ENCODE measurements around the gene PADI1.

The PADI1 gene

DNA sequence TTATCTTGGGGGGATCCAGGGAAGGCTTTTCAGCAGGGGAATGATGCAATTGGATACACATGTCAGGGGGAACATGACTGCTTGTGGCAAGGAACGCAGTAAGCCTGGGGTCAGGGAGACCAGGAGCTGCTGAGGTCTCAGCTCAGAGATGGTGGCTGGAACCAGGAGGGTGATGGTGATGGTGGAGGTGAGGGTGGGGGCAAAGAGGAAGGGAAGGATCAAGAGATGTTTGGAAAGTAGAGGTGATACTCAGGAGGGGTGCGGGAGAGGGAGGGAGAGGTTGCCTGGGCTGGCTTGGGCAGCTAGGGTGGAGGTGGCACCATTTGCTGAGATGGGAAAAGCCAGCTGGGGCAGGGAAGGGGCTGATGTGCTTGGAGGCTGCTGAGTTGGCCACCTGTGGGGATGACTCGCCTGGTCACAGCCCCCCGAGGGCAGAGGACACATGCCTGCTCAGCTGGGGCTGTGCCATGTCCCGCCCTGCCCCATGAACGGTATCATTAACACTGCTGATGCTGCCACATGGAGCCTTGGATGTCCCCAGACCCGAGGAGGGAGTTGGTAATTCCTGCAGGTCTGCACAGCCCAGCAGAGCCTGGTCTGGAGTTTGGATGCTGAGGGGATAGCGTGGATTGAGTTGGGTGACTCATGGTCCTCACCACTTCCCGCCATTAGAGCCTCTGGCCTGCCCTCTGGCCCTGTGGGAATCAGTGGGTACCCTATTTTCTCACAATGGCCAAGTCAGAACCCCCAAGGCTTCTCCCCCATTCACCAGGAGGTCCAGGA is 6.3 kb upstream of the PADI1 start:
- DNase-seq, result no peak

DNA sequence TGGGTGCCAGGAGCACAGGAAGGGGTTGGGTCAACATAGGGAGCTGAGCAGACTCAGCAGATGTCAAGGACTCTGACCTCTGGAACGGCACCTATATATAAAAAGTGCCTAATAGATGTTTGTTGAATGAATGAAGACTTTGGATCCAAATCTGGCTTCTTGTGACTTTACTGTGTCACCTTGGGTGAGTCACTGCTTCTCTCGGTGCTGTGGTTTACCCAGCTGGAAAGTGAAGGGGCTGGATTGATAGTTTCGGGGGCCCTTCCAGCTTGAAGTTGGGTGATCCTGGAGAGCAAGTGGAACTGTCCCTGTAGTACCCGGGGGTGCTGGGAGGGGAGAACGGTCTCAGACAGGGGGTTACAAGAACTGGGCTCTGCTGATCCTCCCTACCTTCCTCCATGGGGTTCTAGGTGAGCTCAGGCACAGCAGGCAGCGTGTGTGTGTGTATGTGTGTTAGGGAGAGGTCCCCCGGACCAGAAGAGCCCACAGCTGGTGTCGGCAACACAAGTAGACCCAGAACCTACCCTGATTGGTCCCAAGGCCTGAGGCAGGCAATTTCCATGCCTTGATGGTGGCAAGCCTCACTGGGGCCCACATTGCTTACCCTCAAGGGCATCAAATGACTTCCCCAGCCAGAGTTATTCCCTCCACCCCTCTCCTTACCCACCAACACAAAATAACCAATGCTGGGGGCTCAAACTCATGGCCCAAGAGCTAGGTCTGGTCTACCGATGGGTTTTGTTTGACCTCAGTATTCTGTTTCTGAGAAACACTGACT is 5.5 kb upstream of the PADI1 start:
- DNase-seq, result no peak

DNA sequence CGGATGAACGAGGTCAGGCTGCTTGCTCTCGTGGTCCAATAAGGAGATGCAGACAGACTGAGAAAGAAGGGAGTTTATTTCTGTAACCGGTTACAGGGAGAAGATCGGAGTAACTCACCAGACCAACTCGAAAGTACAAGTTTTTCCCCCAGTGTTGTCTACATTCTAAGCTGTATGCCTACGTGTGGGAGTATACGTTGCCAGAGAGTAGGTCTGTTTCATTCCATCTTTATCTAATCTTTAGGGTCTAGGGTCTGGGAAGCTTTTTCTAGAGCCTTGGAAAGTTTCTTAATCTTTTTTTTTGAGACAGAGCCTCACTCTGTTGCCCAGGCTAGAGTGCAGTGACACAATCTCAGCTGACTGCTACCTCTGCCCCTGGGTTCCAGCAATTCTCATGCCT is 4.7 kb upstream of the PADI1 start:
- no peak for DNase-seq

DNA sequence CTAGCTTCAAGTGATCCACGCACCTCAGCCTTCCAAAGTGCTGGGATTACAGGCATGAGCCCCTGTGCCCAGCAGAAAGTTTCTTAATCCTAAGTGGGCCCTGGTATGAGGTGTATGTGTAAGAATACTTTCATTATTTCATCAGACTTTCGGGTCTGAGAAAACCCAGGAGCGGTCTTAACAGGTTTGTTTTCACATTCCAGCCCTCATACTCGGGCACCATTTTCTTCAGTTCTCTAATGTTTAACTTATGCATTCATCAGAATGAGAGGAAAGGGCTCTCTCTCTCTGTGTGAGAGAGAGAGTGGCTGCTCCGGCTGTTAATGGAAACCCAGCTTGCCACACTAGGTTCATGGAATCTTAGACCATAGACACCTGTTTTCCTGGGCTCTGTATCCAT is 4.2 kb upstream of the PADI1 start:
- DNase-seq, result no peak

DNA sequence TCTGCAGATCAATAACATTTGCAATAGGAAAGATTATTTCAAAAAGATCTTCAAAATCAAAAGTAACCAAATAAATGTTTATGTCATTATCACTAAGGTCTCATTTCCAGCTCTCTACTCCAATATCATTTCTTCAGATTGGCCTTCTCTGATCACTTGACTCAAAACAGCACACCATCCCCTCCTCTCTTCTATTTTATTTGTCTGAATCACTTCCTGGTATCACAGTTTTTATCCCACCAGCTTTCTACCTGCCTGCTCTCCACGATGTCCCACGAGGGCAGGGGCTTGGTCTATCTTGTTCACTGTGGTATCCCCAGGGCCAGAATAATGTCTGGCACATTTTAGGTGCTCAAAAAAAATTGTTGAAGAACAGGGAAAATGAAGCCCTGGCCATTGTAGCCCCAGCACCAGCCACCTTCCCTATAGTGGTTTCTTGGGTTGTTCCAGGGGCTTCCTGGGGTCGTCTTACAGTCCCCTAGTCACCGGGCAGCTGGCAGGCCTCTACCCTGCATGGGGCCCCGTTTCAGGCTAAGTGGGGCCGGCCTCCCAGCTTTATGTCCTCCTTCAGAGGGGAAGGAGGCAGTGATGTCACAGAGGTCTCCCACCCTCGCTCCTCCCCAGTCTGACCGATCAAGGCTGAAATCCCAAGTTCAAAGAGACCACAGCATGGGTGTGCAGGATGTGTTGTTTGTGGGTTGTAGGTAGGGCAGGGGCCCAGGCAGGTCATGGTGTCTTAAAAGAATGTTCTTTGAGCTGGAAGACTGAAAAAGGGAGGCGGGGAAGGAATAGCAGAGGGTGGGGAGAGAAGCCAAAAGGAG is 3.5 kb upstream of the PADI1 start:
- no peak for DNase-seq

DNA sequence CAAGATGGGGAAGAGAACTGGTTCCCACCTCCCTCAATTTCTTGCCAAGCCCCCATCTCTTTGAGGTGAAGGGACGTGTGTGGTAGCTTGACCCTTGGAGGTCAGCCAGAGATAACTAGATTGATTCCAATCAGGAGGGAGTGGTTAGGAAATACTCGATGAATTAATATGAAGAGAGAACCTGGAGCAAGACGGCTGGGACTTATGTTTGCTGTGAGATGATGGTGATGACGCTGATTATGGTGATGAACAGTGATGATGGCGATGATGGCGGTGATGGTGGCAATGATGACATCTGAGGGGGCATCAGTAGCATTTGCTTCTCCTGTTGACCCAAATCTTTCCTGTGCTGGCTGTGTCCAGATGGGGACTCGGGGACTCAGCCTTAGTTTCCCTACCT is 724 bp downstream of the PADI1 start:
- no peak for DNase-seq

DNA sequence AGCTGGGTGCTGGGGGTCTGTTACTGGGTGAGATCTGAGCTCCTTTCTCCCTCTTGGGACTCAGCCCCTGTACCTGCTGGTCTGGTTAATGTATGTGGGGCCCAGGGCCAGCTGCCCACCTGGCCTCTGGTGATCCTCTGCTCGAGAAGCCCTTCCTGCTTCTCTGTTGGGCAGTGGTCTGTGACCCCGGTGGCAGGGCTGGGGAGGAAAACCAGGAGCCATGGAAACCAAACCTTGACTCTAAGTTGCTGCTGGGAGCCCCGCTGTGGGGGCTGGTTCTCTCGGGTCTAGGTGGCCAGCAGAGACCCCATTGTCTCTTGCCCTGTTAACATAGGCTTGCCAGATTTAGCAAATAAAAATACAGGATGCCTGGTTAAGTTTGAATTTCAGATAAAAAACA is 1.3 kb downstream of the PADI1 start:
- DNase-seq, result no peak

DNA sequence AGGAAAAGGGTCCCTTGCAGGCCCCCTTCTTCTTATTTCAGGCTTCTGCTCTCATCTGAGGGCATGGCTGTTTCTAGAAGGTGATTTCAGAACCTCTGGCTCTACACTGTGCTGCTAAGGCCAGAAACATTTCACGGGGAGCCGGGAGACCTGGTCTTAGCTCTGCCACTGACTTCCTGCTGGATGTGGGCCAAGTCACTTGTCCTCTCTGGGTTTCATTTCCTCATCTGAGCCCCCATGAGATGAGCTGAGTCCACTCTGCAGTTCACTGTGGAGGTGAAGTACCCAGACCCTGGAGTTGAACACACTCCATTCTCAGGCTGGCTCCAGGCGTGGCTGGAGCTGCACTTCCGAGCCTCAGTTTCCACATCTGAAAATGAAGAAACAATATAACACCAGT is 2.1 kb downstream of the PADI1 start:
- DNase-seq, result no peak

DNA sequence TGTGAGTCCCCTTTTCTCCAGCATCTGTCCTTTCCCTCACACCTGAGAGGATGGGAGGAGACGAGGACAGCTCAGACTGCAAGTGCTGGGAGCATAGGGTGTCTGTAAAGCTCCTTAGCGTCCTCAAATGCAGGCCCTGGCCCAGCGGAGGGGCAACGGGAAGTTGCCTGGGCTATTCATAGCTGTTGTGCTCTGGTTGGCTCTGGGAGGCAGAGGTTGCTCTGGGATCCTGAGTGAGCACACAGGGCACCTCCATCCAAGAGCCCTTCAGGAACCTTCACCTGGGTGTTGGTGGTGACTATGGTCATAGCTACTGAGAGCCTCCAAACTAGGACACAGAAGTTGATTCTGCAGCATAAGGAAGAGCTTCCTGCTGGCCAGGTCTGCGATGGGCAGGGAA is 2.6 kb downstream of the PADI1 start:
- DNase-seq, result no peak

DNA sequence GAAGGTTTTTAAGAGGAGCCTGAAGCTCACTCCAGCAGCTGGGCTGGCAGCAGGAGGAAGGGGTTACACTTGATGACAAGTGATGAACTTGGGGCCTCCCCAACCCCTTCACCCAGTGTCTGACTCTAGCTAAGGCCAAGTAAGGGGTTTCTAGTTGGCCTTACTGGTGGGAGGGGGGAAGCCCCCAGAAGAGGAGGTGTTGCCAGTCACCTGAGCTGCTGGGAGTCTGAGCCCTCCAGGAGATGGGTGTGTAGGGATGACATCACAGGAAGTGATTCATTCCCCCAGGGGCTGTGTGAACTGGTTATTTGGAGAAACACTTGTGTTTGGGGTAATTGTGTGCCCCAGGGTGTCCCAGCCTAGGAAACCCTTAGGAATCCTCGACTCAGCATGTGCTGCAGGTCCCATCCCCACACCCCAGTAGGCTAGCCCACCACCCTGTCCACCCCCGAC is 3.1 kb downstream of the PADI1 start:
- no peak for DNase-seq

DNA sequence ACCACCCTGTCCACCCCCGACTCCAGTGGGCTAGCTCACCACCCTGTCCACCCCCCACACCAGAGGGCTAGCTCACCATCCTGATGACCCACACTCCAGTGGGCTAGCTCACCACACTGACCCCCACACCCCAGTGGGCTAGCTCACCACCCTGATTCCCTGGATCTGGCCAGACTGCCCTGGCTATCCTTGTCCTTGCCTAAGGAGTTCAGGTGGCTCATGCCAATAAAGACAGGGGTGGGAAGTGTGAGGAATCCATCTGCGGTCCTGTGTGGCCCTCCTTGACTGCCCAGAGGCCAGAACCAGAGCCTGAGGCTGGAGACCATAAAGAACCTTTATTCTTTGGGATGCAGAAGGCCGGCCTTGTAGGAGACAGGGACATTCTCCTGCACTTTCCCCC is 3.6 kb downstream of the PADI1 start:
- no peak for DNase-seq

DNA sequence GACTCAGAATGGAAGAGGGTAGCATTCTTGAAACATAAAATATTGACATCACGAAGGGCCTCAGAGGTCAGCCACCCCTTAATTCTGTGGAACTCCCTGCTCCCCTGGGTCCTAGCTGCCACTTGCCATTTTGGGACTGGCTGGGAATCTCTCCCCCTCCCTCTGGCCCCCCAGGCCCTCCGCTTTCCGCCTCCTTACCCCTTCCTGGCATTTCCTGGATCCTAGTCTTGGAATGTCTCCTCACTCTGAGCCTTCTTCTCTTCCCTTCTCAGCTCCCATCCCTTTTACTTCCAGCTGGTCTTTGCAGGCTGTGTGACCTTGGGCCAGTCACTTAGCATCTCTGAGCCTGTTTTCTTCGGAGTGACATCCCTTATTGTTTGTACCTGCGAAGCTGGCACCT is 4.5 kb downstream of the PADI1 start:
- DNase-seq, result no peak

DNA sequence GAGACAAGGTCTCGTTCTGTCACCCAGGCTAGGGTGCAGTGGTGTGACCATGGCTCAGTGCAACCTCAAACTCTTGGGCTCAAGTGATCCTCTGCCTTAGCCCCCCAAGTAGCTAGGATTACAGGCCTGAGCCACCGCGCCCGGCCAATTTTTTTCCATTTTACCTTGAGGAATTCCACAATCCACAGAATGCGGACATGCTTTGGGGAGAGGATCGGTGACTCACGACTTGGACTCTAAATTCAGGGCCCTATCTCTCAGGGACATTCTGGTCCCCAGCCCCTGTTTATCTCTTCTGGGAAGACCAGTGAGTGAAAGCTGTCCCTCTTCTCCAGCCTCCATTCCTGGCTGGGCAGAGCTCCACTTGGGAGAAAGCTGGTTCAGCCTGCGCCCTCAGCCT is 5.2 kb downstream of the PADI1 start:
- DNase-seq, result no peak

DNA sequence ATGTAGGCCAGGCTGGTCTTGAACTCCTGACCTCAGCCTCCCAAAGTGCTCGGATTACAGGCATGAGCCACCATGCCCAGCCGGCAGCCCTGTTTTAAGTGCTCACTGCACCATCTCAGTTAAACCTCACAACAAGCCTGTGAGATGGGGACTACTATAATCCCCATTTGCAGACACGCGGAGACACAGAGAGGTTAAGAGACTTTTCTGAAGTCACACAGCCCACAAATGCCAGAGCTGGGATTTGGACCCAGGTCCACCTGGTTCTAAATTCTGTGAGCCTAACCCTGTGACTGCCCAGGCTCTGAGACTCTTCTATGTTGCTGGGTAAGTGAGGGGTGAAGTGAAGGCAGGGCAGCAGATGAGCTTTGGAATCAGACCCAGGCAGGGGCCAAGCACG is 6.4 kb downstream of the PADI1 start:
- no peak for DNase-seq

DNA sequence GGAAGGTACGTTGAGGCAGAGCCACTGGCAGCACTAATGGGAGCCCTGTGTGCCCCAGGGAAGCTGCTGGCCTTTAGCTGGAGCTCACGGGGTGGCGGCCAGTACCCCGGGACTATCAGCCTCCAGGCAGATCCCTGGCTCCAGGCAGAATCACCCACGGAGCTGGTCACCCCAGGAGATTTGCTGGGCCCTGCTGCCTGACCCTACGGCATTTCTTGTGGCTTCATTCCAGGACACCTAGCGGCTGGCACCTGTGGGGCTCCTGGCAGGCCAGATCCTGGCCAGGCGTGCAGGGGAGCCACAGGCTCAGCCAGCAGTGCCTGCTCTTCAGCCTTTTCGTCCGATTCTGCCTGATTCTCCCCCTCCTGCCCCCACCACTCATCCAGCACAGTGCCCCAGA is 7.1 kb downstream of the PADI1 start:
- DNase-seq, result no peak

DNA sequence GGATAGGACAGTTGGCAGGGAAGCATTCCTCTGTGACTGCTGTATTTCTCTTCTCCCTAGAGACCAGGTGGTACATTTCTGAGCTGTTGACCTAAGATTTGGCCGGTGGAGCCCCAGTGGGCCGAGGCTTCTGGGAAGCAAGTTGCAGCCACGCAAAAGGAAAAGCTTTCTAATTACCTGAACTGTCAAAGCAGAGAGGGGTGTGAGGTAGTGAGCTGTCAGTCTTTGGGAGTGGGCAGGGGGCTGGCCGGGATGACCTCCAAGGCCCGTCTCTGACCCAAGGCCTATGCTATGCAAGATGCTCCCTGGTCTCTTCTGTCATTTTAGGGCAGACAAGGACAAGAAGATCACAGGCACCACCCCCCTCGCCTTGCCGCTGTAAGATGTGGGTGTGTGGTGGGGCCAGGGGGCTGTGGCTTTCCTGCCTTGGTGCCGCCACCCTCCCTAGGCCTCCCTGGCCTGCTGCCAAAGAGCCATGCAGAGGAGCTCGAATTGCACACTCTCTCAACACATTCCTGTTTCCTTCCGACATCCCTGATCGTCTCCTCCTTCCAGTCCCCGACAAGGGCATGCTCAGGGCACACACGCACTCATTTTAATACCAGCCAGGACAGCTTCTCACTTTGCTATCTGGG is 7.7 kb downstream of the PADI1 start:
- no peak for DNase-seq

DNA sequence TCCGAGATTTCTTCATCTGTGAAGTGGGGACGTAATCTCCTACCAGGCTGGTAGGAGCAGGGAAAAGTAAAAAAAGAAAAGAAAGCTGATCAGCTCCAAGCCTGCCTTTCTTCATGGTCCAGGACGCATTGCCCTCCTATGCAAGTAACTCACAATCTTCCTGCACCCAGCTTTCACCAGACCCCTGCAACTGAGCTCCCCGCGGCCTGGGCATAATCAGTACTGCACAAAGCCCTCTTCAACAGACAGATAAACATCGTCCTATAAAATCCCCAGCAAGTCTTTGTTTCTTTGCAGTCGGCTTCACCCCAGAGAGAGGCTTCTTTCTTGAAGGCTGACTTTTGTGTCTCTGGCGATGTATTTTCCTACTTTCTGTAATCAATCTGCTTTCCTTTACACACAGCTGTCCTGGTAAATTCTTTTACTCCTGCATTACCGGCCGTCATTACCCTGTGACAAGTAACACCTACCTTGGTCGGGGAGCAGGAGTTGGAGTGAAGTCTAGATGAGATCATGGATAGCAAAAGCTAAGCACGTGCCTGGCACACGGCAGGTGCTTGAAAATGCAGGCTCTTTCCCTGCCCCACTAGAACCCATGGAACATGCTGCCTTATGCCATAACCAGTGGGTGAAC is 8.3 kb downstream of the PADI1 start:
- DNase-seq, result no peak

DNA sequence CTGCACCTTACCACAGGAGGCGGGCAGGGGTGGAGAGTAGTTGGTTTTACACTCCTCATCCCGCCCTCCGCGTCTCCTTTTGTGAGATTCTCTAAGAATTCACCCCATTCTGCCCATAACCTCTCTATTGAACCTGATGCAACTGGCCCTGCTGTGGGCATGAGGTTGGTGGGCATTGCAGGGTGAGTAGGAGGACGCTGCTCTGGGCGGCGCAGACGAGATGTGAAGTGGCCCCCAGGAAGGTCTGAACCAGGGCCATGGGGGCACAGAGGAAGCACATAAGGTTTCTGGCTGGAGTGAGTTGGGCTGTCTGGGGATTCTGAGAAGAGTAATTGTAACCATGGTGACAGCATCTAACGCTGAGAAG is 8.8 kb downstream of the PADI1 start:
- DNase-seq, result no peak

DNA sequence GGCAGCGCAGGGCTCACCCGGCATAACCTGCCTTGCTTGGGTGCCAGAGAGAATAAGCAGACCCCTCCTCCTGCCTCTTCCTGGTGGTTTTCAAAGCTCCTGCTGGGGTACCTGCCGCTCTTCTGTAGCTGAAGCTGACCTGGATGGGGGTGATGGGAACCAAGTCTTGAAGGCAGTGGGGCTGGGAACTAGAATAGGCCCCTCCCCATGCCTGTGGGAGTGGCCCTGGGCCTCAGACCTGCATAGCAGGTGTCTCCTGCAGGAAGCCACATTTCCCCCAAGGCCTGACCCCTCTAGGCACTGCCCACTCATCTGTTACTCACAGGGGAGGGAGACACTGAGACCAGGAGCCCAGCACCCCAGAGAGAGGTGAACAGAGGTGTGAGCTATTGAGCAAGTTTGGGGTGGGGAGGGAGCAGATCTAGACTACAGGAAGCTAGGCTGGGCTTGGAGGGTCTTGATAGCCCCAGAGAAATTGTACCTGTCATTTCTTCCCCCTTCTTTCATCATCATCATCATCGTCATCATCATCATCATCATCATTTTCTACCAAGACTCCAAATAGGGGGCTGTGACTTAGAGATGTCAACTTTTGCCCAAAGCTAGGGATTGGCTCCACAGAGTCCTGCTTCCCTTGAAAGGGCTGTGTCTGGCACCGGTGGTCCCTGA is 10.1 kb downstream of the PADI1 start:
- DNase-seq, result no peak

DNA sequence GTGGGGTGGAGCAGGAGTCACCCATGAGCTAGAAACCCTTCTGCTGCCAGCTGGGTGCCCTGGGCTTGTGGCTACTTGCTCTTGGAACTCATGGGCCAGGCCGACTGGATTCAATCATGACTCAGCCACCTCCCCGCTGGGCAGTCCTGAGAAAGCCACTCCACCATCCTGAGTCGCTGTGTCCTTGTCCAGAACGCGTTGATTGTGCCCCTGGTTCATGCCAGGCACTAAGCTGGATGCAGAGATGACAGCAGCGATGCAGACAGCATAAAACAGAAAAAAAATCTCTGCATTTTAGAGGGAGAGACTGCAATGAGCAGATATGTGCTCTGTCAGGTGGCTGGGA is 10.6 kb downstream of the PADI1 start:
- DNase-seq, result no peak

DNA sequence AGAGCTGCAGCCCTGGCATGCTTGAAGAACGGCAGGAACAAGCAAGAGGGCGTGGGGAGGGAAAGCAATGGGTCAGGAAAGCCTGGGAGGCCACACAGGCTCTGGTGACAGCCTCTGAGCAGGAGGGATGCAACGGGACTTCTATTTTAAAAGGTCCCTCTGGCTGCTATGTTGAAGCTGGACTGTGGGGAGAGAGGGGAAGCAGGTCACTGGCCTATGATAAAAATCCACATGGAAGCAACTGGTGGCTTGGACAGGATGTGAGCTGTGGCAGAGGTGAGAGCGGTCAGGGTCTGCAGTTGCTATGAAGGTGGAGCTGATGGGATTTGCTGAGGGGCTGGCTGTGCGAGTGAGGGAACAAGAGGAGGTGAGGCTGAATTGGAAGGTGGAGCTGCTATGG is 11.2 kb downstream of the PADI1 start:
- no peak for DNase-seq

DNA sequence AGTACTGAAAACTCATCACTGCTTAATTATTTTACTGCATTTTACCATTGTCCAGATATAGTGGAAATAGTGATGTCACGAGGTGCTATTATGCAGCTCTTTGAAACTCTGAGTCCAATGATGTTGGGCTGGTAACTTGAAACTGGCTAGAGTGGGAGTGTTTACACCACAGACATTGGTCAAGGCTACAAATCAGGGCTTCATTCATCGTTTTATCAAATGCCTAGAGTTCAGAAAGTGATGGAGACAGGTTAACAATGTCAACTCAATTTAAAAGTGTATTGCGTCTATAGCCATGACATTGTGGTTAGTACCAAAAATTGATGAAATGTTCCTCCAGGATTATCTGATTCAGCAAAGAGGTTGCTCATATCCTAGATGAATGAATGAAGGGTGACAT is 12.7 kb downstream of the PADI1 start:
- no peak for DNase-seq

All from DMS 273 treated with DMSO at 0.1 percent for 48 hours (cell line).